Right lobe of liver (tissue), 6 donors: ENCODE data around the gene TSPAN18. TPM values are rescaled to one million over a fixed set of nuclear protein-coding genes. Genes with fewer than 3 reads are reported as not detected.

Experiments used
- ATAC-seq, 4 donors: fragments of 200-7000 bp; cut with Tn5 transposase; one replicate each; pipeline ENCODE4 v1.9.1; 2020; ENCODE audit warnings: mild to moderate bottlenecking in 4 of 4, moderate library complexity in 4 of 4
- DNase-seq, 3 donors: peaks; one replicate each; pipeline ENCODE4 v3.0.0-alpha.2; 2020
- H3K27ac ChIP-seq, 3 donors: fragments of 200-600 bp; one replicate each; pipeline ENCODE4 v1.8.0; 2022
- H3K27me3 ChIP-seq, 2 donors: fragments of 200-600 bp; one replicate each; pipeline ENCODE4 v1.8.0; 2022
- H3K36me3 ChIP-seq, 4 donors: fragments of 200-600 bp; sonication (generic) in 1 of 4; one replicate each; pipeline versions ENCODE4 v1.5.1 to v1.8.0; 2017 to 2022; ENCODE audit warnings: control low read depth in 1 of 4
- H3K4me1 ChIP-seq, 4 donors: fragments of 200-600 bp; sonication (generic) in 1 of 4; one replicate each; pipeline versions ENCODE4 v1.5.1 to v1.8.0; 2017 to 2022; ENCODE audit warnings: control low read depth in 1 of 4
- H3K4me3 ChIP-seq, 3 donors: fragments of 200-600 bp; one replicate each; pipeline ENCODE4 v1.8.0; 2022
- H3K9me3 ChIP-seq, 4 donors: fragments of 200-600 bp; sonication (generic) in 1 of 4; one replicate each; pipeline versions ENCODE4 v1.5.1 to v1.8.0; 2017 to 2022; ENCODE audit warnings: control low read depth in 1 of 4
- POLR2A ChIP-seq: fragments of 450-650 bp; IDR thresholded peaks from one replicate; pipeline ENCODE4 v1.6.1; 2017; ENCODE audit warnings: antibody characterized with exemption, mild to moderate bottlenecking
- WGBS: methylation state at CpG from one replicate; pipeline ENCODE4 v1.1.6; 2018; ENCODE audit warnings: low coverage, low lambda C conversion rate; ENCODE audit not compliant: insufficient coverage; ENCODE audit errors: missing lambda C conversion rate; 5-methylcytosine and 5-hydroxymethylcytosine counted together
- intact Hi-C, 2 donors: fragments of 100-400 bp; cut with DNase I; formaldehyde crosslinking; loops; one replicate each; pipeline versions ENCODE4 v1.11.2 to v1.14.1; 2022
- total RNA-seq, 6 experiments: library from RNA; depleted of rRNA in 2 of 6; stranded (reverse); fragments of >200 nt in 2 of 6; fragmentation: NEBNext Ultra II Directional in 3 of 6; extraction: Animal tissue kit (Norgen Biotek cat#: 25700) in 3 of 6; gene quantifications; one replicate each; pipeline versions ENCODE4 v1.1.0 to v1.2.4, GENCODE V29; 2016 to 2023
- TF ChIP-seq, protein P1 (sequence below), 4 donors: fragments of 200-600 bp in 3 of 4; fragments of 450-650 bp in 1 of 4; IDR thresholded peaks; one replicate each; pipeline versions ENCODE4 v1.5.1 to v1.8.0; 2016 to 2022; ENCODE audit warnings: antibody characterized with exemption in 4 of 4, mild to moderate bottlenecking in 2 of 4
- donor health status: DM: no; HTN: yes; CAD: no.
- donor health status: DM: no; HTN: no; CAD: no.
- donor health status: DM: no; HTN: no; CAD: no.
- donor health status: DM: no; HTN: yes; CAD: no.
- donor health status: DM: no; HTN: yes; CAD: no.

TSPAN18 gene
- total RNA-seq, 6 experiments from 2014 or later, result 3.4 to 10.6 (median 5.3) TPM

DNA sequence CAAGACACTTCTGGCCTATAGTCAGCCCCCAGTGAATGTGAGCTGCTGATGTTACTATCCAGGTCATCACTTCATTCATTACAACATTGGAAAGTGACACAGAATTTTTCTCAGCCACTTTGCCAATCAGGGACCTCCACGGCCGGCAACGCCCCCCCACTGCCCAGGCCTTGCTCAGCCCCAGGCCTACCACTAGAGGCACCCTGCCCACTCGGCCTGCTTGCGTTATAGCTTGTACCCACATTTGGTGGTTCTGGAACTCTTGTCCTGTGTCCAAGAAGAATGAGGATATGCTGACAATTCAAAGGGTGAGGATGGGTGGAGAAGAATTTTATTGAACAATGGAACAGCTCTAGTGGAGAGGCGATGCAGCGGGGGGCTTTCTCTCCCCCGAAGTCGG is 96.2 kb downstream of the TSPAN18 start:
- Histone ChIP-seq H3K27ac (no peak overlapping the region), H3K9me3 (no peaks in the 10 kb centered on the region), H3K4me1 (no peaks in the 10 kb centered on the region), H3K4me3 (no peak overlapping the region), H3K36me3 (no peaks in the 10 kb centered on the region), H3K27me3 (no peaks in the 10 kb centered on the region)
- WGBS, result 69% methylated on average over 8 of the region's 9 CpGs
- TF ChIP-seq, protein P1, sequence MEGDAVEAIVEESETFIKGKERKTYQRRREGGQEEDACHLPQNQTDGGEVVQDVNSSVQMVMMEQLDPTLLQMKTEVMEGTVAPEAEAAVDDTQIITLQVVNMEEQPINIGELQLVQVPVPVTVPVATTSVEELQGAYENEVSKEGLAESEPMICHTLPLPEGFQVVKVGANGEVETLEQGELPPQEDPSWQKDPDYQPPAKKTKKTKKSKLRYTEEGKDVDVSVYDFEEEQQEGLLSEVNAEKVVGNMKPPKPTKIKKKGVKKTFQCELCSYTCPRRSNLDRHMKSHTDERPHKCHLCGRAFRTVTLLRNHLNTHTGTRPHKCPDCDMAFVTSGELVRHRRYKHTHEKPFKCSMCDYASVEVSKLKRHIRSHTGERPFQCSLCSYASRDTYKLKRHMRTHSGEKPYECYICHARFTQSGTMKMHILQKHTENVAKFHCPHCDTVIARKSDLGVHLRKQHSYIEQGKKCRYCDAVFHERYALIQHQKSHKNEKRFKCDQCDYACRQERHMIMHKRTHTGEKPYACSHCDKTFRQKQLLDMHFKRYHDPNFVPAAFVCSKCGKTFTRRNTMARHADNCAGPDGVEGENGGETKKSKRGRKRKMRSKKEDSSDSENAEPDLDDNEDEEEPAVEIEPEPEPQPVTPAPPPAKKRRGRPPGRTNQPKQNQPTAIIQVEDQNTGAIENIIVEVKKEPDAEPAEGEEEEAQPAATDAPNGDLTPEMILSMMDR (IDR thresholded peaks at IDR 0.05), result no peak
- TF ChIP-seq POLR2A, result no peak
- no peak for DNase-seq
- no peak for ATAC-seq
- intact Hi-C loops, result no loop called here

DNA sequence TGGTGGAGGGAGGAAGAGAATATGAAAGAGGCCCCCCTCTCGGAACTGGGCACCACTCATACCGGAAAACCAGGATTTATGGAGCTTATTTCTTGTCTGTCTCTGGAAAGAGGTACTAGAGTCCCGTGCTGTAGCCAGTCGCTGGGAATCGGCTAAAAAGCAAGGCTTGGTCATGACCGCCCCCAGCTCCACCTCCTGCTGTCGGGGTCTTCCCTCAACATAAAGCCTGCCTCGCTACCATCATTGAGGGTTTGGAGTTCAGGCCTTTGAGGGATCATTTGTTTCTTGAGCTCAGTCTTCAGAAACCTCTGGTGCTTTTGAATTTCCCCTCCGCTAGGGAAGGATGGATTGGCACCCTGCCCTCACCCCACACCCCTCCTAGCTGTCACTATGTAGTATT is 97.1 kb downstream of the TSPAN18 start:
- TF ChIP-seq, protein P1 (IDR thresholded peaks at IDR 0.05), result no peak
- no peak for TF ChIP-seq POLR2A
- no peak for ATAC-seq
- WGBS, result 80% methylated on average over 5 of the region's 9 CpGs
- no peak for DNase-seq
- no peaks in the 10 kb centered on the region for H3K4me1 ChIP-seq
- H3K36me3 ChIP-seq, result no peaks in the 10 kb centered on the region
- intact Hi-C loops, result no loop called here
- H3K27ac ChIP-seq, result no peak overlapping the region
- no peaks in the 10 kb centered on the region for H3K9me3 ChIP-seq
- no peak overlapping the region for H3K4me3 ChIP-seq
- no peaks in the 10 kb centered on the region for H3K27me3 ChIP-seq

DNA sequence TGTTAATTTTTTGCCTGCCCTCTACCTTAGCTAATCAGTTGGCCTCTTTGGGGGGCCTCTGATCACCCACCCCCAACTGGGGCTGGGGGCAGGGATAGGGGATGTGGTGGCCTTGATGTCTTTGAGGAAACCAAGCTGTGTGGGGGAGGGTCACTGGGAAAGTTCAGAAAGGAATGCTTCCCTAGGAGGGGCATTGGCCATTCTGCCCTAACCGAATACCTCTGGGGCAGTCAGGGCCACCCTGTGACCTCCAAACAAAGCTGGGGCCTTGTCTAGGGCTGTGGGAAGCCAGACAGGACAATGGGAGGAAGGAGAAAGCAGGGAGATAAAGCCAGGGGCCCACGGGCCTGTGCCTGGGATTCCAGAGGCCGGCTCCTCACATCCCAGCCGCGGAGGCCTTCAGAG is 97.5 kb downstream of the TSPAN18 start:
- ATAC-seq, result peak; percentile 67 to 88 (median 76)
- peak in 1 of 3 donors; percentile 32 for DNase-seq
- WGBS, result 86% methylated on average over 4 of the region's 5 CpGs
- H3K4me3 ChIP-seq, result no peak overlapping the region
- no peaks in the 10 kb centered on the region for H3K4me1 ChIP-seq
- H3K27ac ChIP-seq, result no peak overlapping the region
- TF ChIP-seq, protein P1 (IDR thresholded peaks at IDR 0.05), result no peak
- no peak for TF ChIP-seq POLR2A
- no peaks in the 10 kb centered on the region for H3K27me3 ChIP-seq
- H3K9me3 ChIP-seq, result no peaks in the 10 kb centered on the region
- intact Hi-C loops, result no loop called here
- no peaks in the 10 kb centered on the region for H3K36me3 ChIP-seq

DNA sequence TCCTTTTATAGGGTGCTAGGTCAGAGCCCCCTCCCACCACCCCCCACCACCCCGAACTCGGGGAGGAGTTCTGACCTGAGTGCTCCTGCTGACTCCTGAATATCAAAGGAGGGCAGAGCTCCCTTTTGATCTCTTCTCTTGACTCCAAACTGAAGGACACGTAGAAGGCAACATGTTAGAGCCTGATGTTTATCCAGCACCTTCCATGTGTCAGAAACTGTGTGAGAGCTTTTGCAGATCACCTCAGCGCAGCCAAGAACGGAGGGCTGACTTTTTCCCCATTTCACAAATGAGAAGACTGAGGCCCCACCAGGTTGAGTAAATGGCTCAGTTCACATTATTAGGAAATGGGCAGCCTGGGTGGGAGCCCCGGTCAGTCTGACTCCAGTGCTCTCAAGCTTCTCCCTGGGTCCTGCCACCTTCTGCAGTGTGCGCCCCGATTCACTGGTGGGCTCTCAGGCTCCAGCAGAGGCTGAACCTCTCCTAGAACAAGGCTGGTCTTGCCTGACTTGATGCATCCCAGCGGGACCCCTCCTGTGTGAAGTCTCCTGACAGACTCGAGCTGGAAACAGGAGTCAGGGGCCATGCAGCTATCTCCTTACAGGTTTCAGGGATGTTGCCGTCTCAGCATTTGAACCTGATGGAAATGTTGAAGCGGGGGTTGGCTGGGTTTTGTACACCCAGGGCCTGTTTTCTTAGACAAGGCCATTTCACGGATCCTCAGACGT is 98.5 kb downstream of the TSPAN18 start:
- intact Hi-C loops, result no loop called here
- H3K4me1 ChIP-seq, result no peaks in the 10 kb centered on the region
- H3K36me3 ChIP-seq, result no peaks in the 10 kb centered on the region
- no peaks in the 10 kb centered on the region for H3K27me3 ChIP-seq
- ATAC-seq (no peak), DNase-seq (no peak)
- H3K9me3 ChIP-seq, result no peaks in the 10 kb centered on the region
- WGBS, result 62% methylated on average over 4 of the region's 14 CpGs
- H3K4me3 ChIP-seq, result no peak overlapping the region
- no peak overlapping the region for H3K27ac ChIP-seq
- TF ChIP-seq, protein P1 (IDR thresholded peaks at IDR 0.05), result no peak
- TF ChIP-seq POLR2A, result no peak
